ENCODE data around the gene TMEM229A. TPM values are rescaled to one million over a fixed set of nuclear protein-coding genes. Genes with fewer than 3 reads are reported as not detected.
"Not testable (repeated sequence)": the region's sequence is repeated elsewhere in the genome, so short reads cannot be mapped to it uniquely, and the experiment has no call there.

TMEM229A gene
- total RNA-seq, 2 experiments from 2014 or later, result not detected

GRCh38 chr7:124033807-124034753, 1.2 kb upstream of the TMEM229A start:
- ChIA-PET POLR2A (no interaction called here), CTCF (no interaction called here)

GRCh38 chr7:124033095-124033806, 384 bp upstream of the TMEM229A start:
- ChIA-PET CTCF (no interaction called here), POLR2A (no interaction called here)

GRCh38 chr7:124031919-124032318, 948 bp downstream of the TMEM229A start:
- CTCF ChIA-PET, result no interaction called here
- POLR2A ChIA-PET, result no interaction called here

- POLR2A ChIA-PET, result no interaction called here
- CTCF ChIA-PET, result no interaction called here
Measured at GRCh38 chr7:124031406-124031805, 1.5 kb downstream of the TMEM229A start.

GRCh38 chr7:124030964-124031363, 1.9 kb downstream of the TMEM229A start:
- CTCF ChIA-PET, result no interaction called here
- POLR2A ChIA-PET, result no interaction called here

- POLR2A ChIA-PET, result no interaction called here
- CTCF ChIA-PET, result no interaction called here
Measured at GRCh38 chr7:124029396-124030188, 3.3 kb downstream of the TMEM229A start.

GRCh38 chr7:124027236-124027635, 5.6 kb downstream of the TMEM229A start:
- CTCF ChIA-PET, result no interaction called here
- POLR2A ChIA-PET, result no interaction called here

GRCh38 chr7:124024329-124024728, 8.5 kb downstream of the TMEM229A start:
- POLR2A ChIA-PET, CTCF ChIA-PET: not testable (repeated sequence)

GRCh38 chr7:124022551-124022950, 10.3 kb downstream of the TMEM229A start:
- POLR2A ChIA-PET, result no interaction called here
- CTCF ChIA-PET, result no interaction called here

- POLR2A ChIA-PET, result no interaction called here
- CTCF ChIA-PET, result no interaction called here
Measured at GRCh38 chr7:124020060-124020459, 12.8 kb downstream of the TMEM229A start.

GRCh38 chr7:124013306-124013705, 19.6 kb downstream of the TMEM229A start:
- CTCF ChIA-PET, result no interaction called here
- POLR2A ChIA-PET, result no interaction called here

GRCh38 chr7:124012864-124013263, 20.0 kb downstream of the TMEM229A start:
- POLR2A ChIA-PET, result no interaction called here
- CTCF ChIA-PET, result no interaction called here

GRCh38 chr7:124009321-124009720, 23.5 kb downstream of the TMEM229A start:
- ChIA-PET CTCF (no interaction called here), POLR2A (no interaction called here)

GRCh38 chr7:124008296-124008695, 24.6 kb downstream of the TMEM229A start:
- POLR2A ChIA-PET, CTCF ChIA-PET: not testable (repeated sequence)

GRCh38 chr7:123999703-124000102, 33.2 kb downstream of the TMEM229A start:
- CTCF ChIA-PET, result no interaction called here
- POLR2A ChIA-PET, result no interaction called here

GRCh38 chr7:123998921-123999320, 33.9 kb downstream of the TMEM229A start:
- ChIA-PET POLR2A (no interaction called here), CTCF (no interaction called here)

- ChIA-PET POLR2A (no interaction called here), CTCF (no interaction called here)
Measured at GRCh38 chr7:123996327-123996625, 36.6 kb downstream of the TMEM229A start.

GRCh38 chr7:123995617-123996326, 37.1 kb downstream of the TMEM229A start:
- CTCF ChIA-PET, result no interaction called here
- POLR2A ChIA-PET, result no interaction called here

- POLR2A ChIA-PET, result no interaction called here
- CTCF ChIA-PET, result interaction anchor here (0.6 kb wide), 1 partner anchor 850 kb away, joined by 3 read pairs; no protein-coding TSS in a partner anchor
Measured at GRCh38 chr7:123994449-123994848, 38.4 kb downstream of the TMEM229A start.

- ChIA-PET CTCF (no interaction called here), POLR2A (no interaction called here)
Measured at GRCh38 chr7:123993996-123994395, 38.9 kb downstream of the TMEM229A start.
